Measurements from ENCODE around the gene CYP26B1.

- TF ChIP-seq EZH2 (IDR thresholded peaks at IDR 0.05) (no peak), POLR2AphosphoS5 (IDR thresholded peaks at IDR 0.05; ENCODE audit: borderline replicate concordance, low read depth, low read length) (no peak), FOXP2 (optimal IDR thresholded peaks at IDR 0.05; ENCODE audit: control extremely low read depth, extremely low read length, insufficient read depth) (no peak)
These were observed 15.5 kb downstream of the CYP26B1 start for GRCh38 chr2:72131916-72132841.

All from SK-N-MC (cell line).